GM18909 (cell line): ENCODE measurements around the gene TRIM45.
"Not testable (repeated sequence)": the region's sequence is repeated elsewhere in the genome, so short reads cannot be mapped to it uniquely, and the experiment has no call there.

ENCODE experiments used
- ATAC-seq: cut with Tn5 transposase; IDR thresholded peaks from one replicate; pipeline ENCODE4 v1.9.1; 2021; ENCODE audit warnings: mild to moderate bottlenecking; ENCODE audit not compliant: unreplicated experiment, poor library complexity

TRIM45 gene, protein sequence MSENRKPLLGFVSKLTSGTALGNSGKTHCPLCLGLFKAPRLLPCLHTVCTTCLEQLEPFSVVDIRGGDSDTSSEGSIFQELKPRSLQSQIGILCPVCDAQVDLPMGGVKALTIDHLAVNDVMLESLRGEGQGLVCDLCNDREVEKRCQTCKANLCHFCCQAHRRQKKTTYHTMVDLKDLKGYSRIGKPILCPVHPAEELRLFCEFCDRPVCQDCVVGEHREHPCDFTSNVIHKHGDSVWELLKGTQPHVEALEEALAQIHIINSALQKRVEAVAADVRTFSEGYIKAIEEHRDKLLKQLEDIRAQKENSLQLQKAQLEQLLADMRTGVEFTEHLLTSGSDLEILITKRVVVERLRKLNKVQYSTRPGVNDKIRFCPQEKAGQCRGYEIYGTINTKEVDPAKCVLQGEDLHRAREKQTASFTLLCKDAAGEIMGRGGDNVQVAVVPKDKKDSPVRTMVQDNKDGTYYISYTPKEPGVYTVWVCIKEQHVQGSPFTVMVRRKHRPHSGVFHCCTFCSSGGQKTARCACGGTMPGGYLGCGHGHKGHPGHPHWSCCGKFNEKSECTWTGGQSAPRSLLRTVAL

DNA sequence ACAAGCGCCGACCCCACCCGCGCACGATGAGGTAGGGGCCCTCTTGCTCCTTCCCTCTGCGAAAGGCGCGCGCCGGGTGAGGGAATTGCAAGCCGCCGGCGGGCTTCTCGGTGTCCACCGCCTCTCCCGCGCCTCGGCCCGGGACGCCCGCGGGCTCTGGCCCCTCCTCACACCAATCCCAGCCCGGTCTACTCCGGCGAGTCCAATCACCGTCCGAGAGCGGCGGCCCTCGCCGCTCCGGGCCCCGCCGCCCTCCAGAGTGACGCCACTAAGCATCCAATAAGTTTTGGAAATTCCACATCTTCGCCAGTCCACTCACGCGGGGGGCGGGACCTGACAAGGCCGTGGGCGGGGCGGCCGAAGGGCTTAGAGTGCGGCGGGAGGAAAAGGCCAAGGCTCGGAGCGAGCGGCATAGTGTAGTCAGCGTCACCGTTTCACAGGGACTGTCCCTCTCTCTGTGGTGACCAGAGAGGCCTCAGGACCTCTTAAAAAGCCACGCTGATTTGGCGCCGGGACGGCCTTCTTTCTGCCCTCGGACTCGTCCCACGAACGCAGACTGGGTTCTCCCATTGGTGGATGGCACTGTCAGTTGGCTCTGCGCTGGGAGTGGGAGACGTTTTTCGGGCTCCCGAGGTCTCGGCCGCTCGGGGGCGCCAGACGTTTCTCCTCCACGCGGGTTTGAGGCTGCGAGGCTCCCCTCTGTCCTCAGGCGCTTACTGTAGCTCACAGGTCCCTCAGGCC is at the start of gene TRIM45:
Gene TRIM45, minus strand, starts transcription at position 161 of the 741 bp plus-strand sequence. CDS start 548 bp downstream, outside the sequence.
- peak; percentile 93 for ATAC-seq

DNA sequence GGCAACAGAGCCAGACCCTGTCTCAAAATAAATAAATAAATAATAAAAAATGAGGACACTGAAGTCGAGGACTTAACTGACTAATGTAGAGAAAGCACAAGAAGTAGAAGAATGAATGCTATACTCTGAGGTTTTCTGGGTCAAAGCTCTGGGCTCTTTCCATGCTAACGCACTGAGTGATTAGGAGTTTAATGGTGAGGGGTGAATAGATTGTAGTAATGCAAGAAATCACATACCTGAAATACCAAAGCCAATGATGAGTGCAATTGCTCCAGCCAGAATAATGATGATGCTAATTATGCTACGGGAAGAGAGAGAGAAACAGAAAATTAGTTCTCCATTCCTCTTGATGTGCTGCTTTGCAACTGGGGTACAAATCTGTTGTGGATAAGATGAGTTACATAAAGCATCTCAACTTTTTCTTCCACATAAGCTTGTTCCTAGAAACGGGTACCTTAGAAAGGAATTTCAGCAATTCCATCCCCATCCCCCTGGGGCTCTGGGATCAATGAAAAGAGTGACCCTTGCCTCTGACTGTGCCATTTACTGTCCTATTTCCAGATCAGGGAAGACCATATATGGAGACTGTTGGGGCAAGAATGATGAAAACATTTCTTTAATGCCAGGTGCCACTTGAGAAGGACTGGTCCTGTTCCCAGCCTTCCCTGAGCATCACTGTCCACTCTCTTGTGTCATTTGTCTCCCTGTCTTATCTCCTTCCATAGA is 48.5 kb upstream of the TRIM45 start:
- ATAC-seq = no peak

DNA sequence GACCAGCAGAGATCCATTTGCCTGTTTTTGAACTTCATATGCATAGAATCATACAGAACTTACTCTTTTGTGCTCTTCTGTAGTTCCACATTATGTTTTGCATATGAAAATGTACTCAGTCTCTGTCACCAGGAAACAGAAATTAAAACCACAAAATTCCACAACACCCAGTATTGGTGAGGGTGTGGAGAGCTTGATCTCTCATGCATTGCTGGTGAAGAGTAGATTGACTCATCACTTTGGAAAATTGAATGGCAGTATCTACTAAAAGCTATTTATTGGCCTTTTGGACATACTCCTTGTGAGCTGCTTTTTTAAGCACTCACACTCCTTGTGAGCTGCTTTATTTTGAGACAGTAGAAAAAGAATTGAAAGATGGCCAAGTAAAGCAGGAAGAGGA is 45.9 kb upstream of the TRIM45 start:
- ATAC-seq = no peak

DNA sequence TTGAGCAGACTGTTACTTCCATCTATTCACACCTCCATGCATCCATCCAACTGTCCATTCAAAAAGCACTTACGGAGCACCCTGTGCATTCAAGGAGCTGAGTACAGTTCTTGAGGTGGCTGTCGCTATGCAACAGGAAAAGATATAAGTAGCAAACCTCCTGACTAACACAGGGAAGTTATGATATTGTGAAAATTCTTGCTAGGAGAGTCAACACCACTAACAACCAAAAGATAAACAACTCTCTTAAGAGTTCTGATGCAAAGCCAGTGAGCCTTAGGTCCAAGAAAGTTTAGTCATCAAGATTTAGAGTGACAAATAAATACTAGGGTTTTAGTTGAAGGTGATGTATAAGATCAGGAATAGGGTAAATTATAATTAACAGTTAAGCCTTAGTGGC is 44.5 kb upstream of the TRIM45 start:
- ATAC-seq = no peak

DNA sequence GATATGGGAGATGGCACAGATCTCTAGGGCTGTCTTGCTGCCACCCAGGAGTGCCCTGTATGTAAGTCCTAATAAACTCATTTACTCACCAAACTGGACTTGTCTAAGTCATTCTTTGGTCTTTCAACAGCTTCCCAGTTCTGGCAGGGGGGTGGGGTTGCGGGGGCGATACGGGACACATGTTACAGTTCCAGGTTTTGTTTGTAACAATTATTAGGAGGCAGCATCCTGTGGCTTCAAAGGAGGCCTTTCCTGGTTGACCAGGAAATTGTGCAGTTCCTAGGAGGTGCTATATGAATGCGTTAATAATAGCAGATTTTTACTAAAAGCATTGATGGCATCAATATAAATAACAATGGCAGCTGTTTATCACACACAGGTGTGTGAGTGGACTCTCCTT is 42.7 kb upstream of the TRIM45 start:
- ATAC-seq = no peak

DNA sequence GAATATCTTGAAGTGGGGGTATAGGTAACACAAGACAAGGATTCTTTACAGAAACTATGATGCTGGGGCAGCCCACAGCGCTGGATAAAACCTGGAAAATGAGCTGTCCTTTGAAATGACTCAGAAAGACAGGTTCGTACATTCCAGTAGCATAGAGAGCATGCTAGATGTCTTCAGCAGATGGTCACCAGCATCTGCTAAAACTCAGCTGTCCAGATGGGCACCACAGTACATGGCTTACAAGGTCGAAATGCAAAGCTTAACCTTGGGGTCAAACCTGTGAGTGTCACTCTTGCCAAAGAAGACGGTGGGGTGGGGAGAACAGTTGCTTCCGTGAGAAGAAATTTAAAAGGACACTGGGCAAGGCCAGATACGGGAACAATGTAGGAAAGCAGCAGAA is 41.3 kb upstream of the TRIM45 start:
- no peak for ATAC-seq

DNA sequence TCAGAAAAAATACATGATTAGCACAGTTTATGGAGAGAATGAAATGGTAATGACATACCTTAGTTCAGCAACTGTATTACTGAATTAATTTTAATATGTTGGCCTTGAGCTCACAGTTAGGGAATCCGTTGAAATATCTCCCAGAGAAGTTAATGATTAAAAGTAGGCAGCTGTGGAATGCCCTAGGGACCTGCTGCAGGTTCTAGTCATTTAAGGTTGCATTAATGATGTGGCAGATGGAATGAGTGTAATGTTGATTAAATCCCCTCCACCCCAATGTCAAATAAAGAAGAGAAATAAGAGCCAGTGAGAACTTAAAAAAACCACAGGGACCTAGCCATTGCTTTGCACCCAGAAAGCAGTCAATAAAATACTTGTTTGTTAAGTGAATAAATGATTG is 40.3 kb upstream of the TRIM45 start:
- ATAC-seq = no peak

DNA sequence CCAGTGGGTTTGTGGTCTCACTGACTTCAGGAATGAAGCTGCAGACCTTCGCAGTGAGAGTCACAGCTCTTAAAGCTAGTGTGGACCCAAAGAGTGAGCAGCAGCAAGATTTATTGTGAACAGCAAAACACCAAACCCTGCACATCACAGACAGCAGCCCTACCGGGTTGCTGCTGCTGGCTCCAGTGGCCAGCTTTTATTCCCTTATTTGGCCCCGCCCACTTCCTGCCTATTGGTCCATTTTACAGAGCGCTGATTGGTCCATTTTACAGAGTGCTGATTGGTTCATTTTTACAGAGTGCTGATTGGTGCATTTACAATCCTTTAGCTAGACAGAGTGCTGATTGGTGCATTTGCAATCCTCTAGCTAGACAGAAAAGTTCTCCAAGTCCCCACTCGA is 29.8 kb upstream of the TRIM45 start:
- ATAC-seq = not testable (repeated sequence)

DNA sequence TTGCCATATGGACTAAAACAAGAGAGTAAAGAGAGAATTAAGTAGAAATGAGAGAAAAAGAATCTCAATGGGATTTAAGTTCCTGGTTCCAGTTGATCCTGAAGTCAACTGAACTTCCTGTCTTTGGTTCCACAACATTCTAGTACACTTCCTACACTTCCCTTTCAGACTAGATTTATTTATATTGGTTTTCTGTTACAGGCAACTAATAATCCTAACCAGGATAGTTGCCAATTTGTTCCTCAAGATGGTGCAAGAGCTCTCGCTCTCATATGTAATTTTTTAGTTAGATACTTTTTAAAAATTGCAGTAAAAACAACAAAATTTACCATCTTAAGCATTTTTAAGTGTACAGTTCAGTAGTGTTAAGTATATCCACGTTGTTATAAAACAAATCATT is 28.8 kb upstream of the TRIM45 start:
- no peak for ATAC-seq

DNA sequence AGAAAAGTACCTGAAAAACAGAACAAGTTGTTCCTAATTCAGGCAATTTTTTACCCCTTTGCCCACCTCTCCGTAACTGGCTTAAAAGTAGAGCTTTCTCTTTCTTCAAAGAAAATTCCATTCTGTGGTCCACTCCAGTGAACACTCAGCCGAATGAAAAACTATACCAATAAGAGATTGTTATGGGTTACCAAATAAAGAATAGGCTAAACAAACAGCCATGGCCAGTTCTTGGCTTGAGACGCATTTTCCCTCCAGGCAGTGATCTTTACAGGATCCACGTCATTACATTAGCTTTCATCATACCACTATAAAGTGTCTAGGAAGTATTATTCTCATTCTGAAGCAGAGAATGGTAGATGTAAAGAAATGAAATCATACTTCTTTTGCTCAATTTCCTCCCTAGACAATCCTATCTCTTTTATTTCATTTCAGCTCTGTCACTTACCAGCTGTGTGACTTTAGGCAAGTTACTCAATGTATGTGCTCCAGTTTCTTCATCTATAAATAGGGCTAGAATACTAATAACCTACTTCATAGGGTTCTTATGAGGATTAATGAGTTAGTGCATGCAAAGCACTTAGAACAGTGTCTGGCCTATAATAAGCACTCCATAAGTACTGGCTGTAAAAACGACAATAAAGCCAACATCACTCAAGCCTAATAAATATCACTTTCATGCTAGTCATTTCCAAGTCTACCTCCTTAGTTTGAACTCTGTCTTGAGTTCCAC is 26.5 kb upstream of the TRIM45 start:
- no peak for ATAC-seq

DNA sequence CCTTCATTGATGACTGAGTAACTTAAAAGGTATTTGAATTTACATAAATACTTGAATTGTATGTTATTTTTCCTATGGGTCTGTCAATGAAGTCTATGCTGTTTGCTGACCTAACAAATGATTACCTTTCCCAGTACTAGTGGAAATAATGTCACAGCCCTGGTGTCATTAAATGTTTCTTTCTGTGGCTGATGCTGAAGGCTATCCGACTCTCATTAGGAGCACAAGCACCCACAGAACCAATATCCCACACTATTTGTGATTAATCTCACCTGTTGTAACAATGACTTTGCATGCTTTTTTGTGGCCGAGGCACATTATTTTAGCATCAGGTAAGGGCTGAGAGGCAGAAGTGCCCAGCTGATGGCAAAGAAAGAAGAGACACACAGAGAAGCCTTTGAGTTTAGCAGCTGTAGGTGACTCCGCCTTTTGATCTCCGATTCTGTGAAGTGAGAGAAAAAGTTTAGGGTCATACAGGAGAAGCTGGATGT is 25.8 kb upstream of the TRIM45 start:
- ATAC-seq = no peak

DNA sequence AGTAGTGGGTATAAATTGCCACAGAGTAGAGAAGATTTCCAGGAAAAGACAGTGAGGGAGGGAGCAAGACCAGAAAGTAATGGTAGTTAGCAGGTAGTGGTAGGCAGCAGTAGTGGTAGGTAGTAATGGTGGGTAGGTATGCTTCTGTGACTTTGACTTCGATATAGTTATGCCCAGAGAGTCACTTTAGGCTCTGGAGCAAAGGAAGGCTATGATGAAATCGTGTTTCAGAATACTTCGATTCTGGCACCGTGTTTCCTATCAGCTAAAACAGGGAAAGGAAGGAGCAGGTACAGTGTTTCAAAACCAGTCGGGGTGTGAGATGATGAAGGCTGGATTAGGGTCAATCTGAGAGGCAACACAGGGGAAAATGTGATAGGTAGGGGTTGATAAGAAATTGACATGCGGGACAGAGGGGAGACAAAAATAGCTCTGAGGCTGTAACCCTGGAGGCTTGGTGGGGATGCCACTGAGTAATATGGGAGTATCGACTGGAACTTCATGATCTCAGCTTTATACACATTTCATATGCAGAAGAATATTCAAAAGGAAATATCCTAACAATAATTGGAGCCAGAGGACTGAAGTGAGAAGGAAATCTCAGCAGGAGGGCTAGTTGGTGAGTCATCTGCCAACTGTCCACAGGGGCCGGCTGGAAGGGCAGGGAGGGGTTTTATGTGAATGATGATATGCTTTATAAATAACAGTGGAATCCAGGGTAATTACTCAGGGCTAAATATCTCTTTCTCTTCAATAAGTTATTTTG is 25.2 kb upstream of the TRIM45 start:
- no peak for ATAC-seq

DNA sequence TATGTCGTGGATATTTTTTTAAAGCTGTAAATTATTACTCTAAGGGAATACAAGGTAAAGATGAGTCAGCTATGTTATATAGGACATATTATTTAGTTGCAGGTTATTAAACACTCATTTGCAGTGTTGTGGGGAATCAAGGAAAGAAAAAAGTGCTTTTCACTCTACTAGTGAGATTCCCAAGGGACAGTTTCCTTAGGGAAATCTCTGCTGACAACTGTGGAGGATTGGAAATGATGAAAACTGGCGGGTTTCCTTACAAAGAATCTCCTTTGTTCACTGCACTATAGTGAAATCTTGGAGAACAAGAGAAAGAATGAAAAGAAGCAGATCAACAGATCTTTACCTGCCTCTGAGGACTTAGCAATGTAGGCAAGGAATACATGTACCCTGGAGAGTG is 24.5 kb upstream of the TRIM45 start:
- no peak for ATAC-seq

DNA sequence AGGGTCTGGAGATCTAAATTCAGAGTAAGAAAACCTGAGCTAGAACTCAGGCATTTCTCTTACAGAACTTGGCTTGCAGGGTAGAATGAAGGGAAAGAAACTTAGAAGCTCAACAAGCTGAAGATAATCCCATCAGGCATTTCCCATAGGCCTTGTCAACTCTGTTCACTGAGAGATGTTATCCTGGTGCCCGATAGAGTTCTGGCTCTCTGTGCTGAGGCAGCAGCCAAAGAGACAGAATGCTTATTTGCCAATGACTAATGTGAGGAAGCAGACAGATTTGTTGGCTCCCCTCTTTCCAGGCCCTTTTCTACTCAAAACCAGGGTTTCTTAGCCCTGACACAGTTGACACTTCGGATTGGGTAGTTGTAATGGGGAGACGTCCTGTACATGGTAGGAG is 22.3 kb upstream of the TRIM45 start:
- no peak for ATAC-seq

DNA sequence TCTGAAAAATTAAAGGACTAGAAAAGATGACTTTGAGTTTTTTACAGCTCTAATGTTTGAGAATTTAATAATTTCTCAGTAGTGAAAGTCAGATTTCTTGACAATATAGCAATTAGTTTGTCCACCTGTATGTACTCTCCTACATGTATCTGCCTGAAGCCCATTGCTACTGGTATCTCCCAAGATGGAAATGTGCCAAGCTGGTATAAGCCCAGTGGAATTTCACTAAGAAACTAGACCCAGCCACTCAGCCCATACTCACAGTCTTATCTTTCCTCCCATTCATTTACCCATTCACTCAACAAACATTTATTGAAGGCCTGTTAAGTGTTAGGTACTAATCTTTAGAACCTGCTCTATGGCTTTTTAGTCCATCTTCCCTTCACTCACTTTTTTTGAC is 21.6 kb upstream of the TRIM45 start:
- no peak for ATAC-seq

DNA sequence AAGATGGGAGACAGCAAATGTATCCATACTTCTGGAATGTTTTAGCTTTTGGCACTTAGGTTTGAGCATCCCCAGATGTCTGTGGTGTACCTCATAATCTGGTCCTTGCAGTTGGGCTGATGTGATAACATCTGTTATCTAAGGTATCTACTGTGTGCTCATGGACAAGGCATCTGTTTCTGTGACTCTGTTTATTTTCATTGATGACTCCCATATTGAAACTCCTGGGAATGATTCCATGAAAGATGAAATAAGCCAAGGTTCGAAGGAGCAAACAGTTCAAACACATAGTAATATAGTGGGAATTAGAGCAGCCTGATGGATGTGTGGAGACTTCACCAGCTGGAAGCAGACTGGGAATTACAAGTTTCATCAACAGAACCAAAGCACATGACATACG is 20.7 kb upstream of the TRIM45 start:
- ATAC-seq = no peak

DNA sequence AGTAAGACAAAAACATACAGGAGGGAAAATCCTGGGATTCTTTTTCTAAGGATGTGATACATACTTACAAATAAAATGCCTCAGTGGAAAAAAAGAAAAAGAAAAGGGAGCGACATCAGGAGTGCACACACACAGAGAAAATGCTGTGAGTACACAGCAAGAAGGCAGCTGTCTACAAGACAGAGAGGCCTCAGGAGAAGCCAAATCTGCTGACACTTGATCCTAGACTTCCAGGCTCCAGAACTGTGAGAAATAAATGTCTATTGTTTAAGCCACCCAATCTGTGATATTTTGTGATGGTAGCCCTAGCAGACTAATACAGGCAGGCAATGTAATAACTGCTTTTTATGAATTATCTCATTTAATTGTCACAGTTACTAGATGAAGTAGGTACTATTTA is 17.0 kb upstream of the TRIM45 start:
- no peak for ATAC-seq

DNA sequence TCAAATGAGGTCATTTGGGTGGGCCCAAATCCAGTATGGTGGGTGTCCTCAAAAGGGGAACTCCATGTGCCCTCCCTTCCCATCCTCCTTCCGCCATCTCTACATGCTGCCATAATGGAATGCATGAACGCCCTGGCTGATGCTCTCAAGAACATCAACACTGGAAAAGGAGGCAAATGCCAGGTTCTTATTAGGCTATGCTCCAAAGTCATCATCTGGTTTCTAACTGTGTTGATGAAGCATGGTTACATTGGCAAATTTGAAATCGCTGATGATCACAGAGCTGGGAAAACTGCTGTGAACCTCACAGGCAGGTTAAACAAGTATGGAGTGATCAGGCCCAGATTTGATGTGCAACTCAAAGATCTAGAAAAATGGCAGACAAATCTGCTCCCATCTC is 16.6 kb upstream of the TRIM45 start:
- ATAC-seq = no peak

DNA sequence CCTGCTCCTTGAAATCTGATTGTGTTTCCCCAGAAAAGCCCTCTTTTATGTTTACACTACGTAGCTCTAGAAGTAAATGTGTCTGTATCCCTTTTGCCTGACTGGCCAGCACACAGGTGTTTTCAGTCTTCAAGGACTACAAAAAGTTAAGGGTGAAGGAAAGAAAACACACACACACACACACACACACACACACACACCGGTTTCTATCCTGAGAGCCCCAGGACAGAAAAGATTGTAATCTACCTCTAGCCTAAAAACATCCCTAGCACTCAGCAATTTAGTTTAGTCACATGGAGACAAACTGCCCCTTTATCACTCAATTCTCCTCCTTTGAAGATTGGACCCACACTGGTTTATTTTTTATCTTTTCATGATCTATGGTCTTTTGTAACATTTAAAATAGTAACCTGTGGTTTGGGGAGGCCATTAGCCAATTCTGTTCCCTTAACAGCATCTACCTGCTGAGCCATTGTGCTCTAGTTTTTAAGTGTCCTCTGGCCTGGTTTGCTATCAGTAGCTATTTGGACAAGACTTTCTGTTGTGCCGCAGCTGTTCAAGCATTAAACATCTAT is 15.8 kb upstream of the TRIM45 start:
- ATAC-seq = no peak
